GM12878 (cell line): ENCODE measurements around the gene CD209. TPM values are rescaled to one million over a fixed set of nuclear protein-coding genes. Genes with fewer than 3 reads are reported as not detected.

Experiments used
- EGR1 ChIP-seq, 2 experiments: IDR thresholded peaks; 1 replicate in 1 of 2; 2 replicates in 1 of 2; pipeline ENCODE4 v1.6.1; 2011 to 2012; ENCODE audit warnings: low read depth in 2 of 2, low read length in 2 of 2, borderline replicate concordance in 1 of 2, mild to moderate bottlenecking in 1 of 2, moderate library complexity in 1 of 2
- PBX3 ChIP-seq: IDR thresholded peaks from 2 replicates; pipeline ENCODE4 v1.6.1; 2011; ENCODE audit warnings: mild to moderate bottlenecking, low read depth, low read length, moderate library complexity; ENCODE audit not compliant: insufficient replicate concordance
- POU2F2 ChIP-seq: IDR thresholded peaks from 3 replicates; pipeline ENCODE4 v1.6.1; 2011; ENCODE audit warnings: low read depth, mild to moderate bottlenecking, low read length, borderline replicate concordance
- RAD51 ChIP-seq: fragments of 450-650 bp; IDR thresholded peaks from 2 replicates; pipeline ENCODE4 v1.6.1; 2016; ENCODE audit warnings: moderate library complexity, mild to moderate bottlenecking, inconsistent platforms
- RBBP5 ChIP-seq: fragments of 200-600 bp; sonication (generic); conservative IDR thresholded peaks from 2 replicates; pipeline ENCODE4 v1.6.1; 2016
- SRF ChIP-seq, 2 experiments: IDR thresholded peaks; 2 replicates each; pipeline ENCODE4 v1.6.1; 2011; ENCODE audit warnings: low read depth in 2 of 2, low read length in 2 of 2, mild to moderate bottlenecking in 1 of 2, moderate library complexity in 1 of 2
- STAT1 ChIP-seq: fragments of 450-650 bp; conservative IDR thresholded peaks from 2 replicates; pipeline ENCODE4 v1.6.1; 2014; ENCODE audit warnings: antibody characterized with exemption, mild to moderate bottlenecking
- ZBTB4 ChIP-seq: fragments of 450-650 bp; formaldehyde crosslinking; IDR thresholded peaks from 2 replicates; pipeline ENCODE4 v1.4.0; 2022; ENCODE audit warnings: mild to moderate bottlenecking, moderate library complexity
- ZNF622 ChIP-seq: fragments of 450-650 bp; IDR thresholded peaks from 2 replicates; pipeline ENCODE4 v1.6.1; 2017; ENCODE audit warnings: mild to moderate bottlenecking, inconsistent platforms
- polyA plus RNA-seq, 11 experiments: library from polyadenylated mRNA; depleted of rRNA in 4 of 11; unstranded in 6 of 11; stranded (reverse) in 5 of 11; fragments of >200 nt; fragmentation: Nextera tagmentation in 4 of 11; fragmentation: Illumina TruSeq in 1 of 11; extraction: Ambion mirVana in 4 of 11; extraction: Trizol in 1 of 11; gene quantifications; 1 replicate in 1 of 11; 2 replicates in 10 of 11; pipeline versions ENCODE4 v1.2.1 to v1.2.3, GENCODE V29; 2011 to 2016; ENCODE audit warnings: inconsistent platforms in 2 of 11, missing spikeins in 2 of 11, low read depth in 1 of 11
- total RNA-seq, 4 experiments: library from RNA; depleted of rRNA in 3 of 4; stranded (reverse); fragments of >200 nt in 3 of 4; fragmentation: Illumina TruSeq in 1 of 4; extraction: Trizol in 1 of 4; gene quantifications; 2 replicates each; pipeline versions ENCODE4 v1.2.1 to v1.2.3, GENCODE V29; 2013 to 2021

Gene CD209
- total and polyA plus RNA-seq, 10 of the 15 experiments (the other 5 are each of a cell fraction or from before 2014, with no cell fraction given) = 0.04 to 0.21 (median 0.10) TPM; not detected in 3

- no peak for TF ChIP-seq ZBTB4 (CRISPR knock-in tag)
- no peak for TF ChIP-seq EGR1 (IDR thresholded peaks at IDR 0.05; ENCODE audit: borderline replicate concordance in 1 of 2, low read depth in 2 of 2, low read length in 2 of 2)
- TF ChIP-seq PBX3 = no peak
- no peak for TF ChIP-seq RAD51
- TF ChIP-seq STAT1 = no peak
- no peak for TF ChIP-seq ZNF622
- no peak for TF ChIP-seq RBBP5
- TF ChIP-seq POU2F2 = no peak
- TF ChIP-seq SRF (IDR thresholded peaks at IDR 0.05; ENCODE audit: low read depth in 2 of 2, low read length in 2 of 2) = no peak
Observed at GRCh38 chr19:7740682-7741054, 6.7 kb downstream of the CD209 start (continued).
